CD14-positive monocyte (primary cell): Measurements from ENCODE around the gene CFHR4. TPM values are rescaled to one million over a fixed set of nuclear protein-coding genes. Genes with fewer than 3 reads are reported as not detected.
A peak's percentile ranks its signal among the peaks of the same experiment; 100 is the strongest.
"Not testable (repeated sequence)": the region's sequence is repeated elsewhere in the genome, so short reads cannot be mapped to it uniquely, and the experiment has no call there.

Experiments
- DNase-seq, 3 donors: peaks; one replicate each; pipeline ENCODE4 v3.0.0-alpha.2; 2011 to 2022
- H2AFZ ChIP-seq: 2 replicates; pipeline ENCODE4 v1.6.0; 2012; ENCODE audit warnings: mild to moderate bottlenecking, low read depth, low read length, inconsistent platforms; ENCODE audit not compliant: insufficient read depth, poor library complexity, severe bottlenecking
- H3K27ac ChIP-seq, 2 donors: 1 replicate in 1 of 2; 2 replicates in 1 of 2; pipeline ENCODE4 v1.5.1; 2012 to 2013; ENCODE audit warnings: low read length in 2 of 2, control low read depth in 1 of 2, inconsistent platforms in 1 of 2, low read depth in 1 of 2, mild to moderate bottlenecking in 1 of 2
- H3K27me3 ChIP-seq, 2 donors: one replicate each; pipeline versions ENCODE4 v1.6.0 to v1.6.1; 2011 to 2013; ENCODE audit warnings: low read length in 2 of 2; ENCODE audit not compliant: control insufficient read depth in 2 of 2, insufficient read depth in 2 of 2
- H3K36me3 ChIP-seq, 2 donors: replicated peaks in 1 of 2; 1 replicate in 1 of 2; 2 replicates in 1 of 2; pipeline versions ENCODE4 v1.5.1 to v1.6.1; 2012 to 2013; ENCODE audit warnings: low read length in 2 of 2, control low read depth in 1 of 2, inconsistent platforms in 1 of 2, mild to moderate bottlenecking in 1 of 2; ENCODE audit not compliant: insufficient read depth in 2 of 2, control insufficient read depth in 1 of 2
- H3K4me1 ChIP-seq, 2 donors: 1 replicate in 1 of 2; 2 replicates in 1 of 2; pipeline versions ENCODE4 v1.5.1 to v1.6.1; 2012 to 2013; ENCODE audit warnings: low read length in 2 of 2, control low read depth in 1 of 2, inconsistent platforms in 1 of 2, mild to moderate bottlenecking in 1 of 2, moderate library complexity in 1 of 2; ENCODE audit not compliant: insufficient read depth in 2 of 2, control insufficient read depth in 1 of 2
- H3K4me2 ChIP-seq: replicated peaks from 2 replicates; pipeline ENCODE3; 2012; ENCODE audit warnings: low read length, moderate library complexity, mild to moderate bottlenecking; ENCODE audit not compliant: poor library complexity, severe bottlenecking; ENCODE audit errors: extremely low read depth
- H3K4me3 ChIP-seq, 3 experiments: fragments of 200-600 bp in 1 of 3; sonication (generic) in 1 of 3; replicated peaks in 1 of 3; 1 replicate in 2 of 3; 2 replicates in 1 of 3; pipeline ENCODE4 v1.5.1; 2011 to 2013; ENCODE audit warnings: low read length in 3 of 3, mild to moderate bottlenecking in 3 of 3, control low read depth in 2 of 3, low read depth in 2 of 3, inconsistent platforms in 1 of 3, moderate library complexity in 1 of 3
- H3K79me2 ChIP-seq: 2 replicates; pipeline ENCODE4 v1.6.0; 2012; ENCODE audit warnings: mild to moderate bottlenecking, control low read depth, inconsistent platforms, low read length, moderate library complexity; ENCODE audit not compliant: insufficient read depth
- H3K9ac ChIP-seq: 2 replicates; pipeline ENCODE4 v1.6.0; 2017; ENCODE audit warnings: low read length, mild to moderate bottlenecking; ENCODE audit not compliant: insufficient read depth, poor library complexity, severe bottlenecking
- H3K9me3 ChIP-seq, 2 donors: replicated peaks in 1 of 2; 1 replicate in 1 of 2; 2 replicates in 1 of 2; pipeline versions ENCODE4 v1.5.1 to v1.6.1; 2012 to 2013; ENCODE audit warnings: low read length in 2 of 2, control low read depth in 1 of 2; ENCODE audit not compliant: control insufficient read depth in 1 of 2, insufficient read depth in 1 of 2
- H4K20me1 ChIP-seq: 2 replicates; pipeline ENCODE4 v1.6.0; 2012; ENCODE audit warnings: mild to moderate bottlenecking, low read length, control low read depth, moderate library complexity; ENCODE audit not compliant: insufficient read depth
- H3K27ac Mint-ChIP-seq, 7 donors: one replicate each; pipeline ENCODE4 v1.8.0; 2020; ENCODE audit warnings: mild to moderate bottlenecking in 7 of 7, mixed read lengths in 7 of 7, moderate library complexity in 6 of 7, inconsistent platforms in 2 of 7
- H3K27me3 Mint-ChIP-seq, 3 donors: one replicate each; pipeline ENCODE4 v1.8.0; 2021 to 2022; ENCODE audit warnings: low read depth in 3 of 3, mild to moderate bottlenecking in 3 of 3, mixed read lengths in 3 of 3, moderate library complexity in 3 of 3, inconsistent platforms in 1 of 3
- H3K36me3 Mint-ChIP-seq, 2 donors: one replicate each; pipeline ENCODE4 v1.8.0; 2020; ENCODE audit warnings: mixed read lengths in 2 of 2, inconsistent platforms in 1 of 2, mild to moderate bottlenecking in 1 of 2
- H3K4me1 Mint-ChIP-seq: one replicate; pipeline ENCODE4 v1.8.0; 2020; ENCODE audit warnings: mild to moderate bottlenecking, mixed read lengths
- H3K4me3 Mint-ChIP-seq, 2 donors: one replicate each; pipeline ENCODE4 v1.8.0; 2020; ENCODE audit warnings: mild to moderate bottlenecking in 2 of 2, mixed read lengths in 2 of 2, moderate library complexity in 1 of 2
- H3K9me3 Mint-ChIP-seq, 7 donors: one replicate each; pipeline ENCODE4 v1.8.0; 2020 to 2022; ENCODE audit warnings: mixed read lengths in 7 of 7, mild to moderate bottlenecking in 6 of 7, moderate library complexity in 6 of 7, inconsistent platforms in 2 of 7
- WGBS: methylation state at CpG from one replicate; pipeline ENCODE4 v1.1.5; 2013; ENCODE audit warnings: missing lambda C conversion rate; ENCODE audit not compliant: insufficient coverage; 5-methylcytosine and 5-hydroxymethylcytosine counted together
- intact Hi-C, 2 donors: fragments of 100-400 bp; cut with micrococcal nuclease; formaldehyde crosslinking; loops; one replicate each; pipeline versions ENCODE4 v1.15.0 to v1.15.1; 2023
- polyA plus RNA-seq, 3 donors: library from polyadenylated mRNA; depleted of rRNA in 1 of 3; unstranded in 2 of 3; stranded (reverse) in 1 of 3; fragments of 300-500 nt in 2 of 3; fragments of >200 nt in 1 of 3; fragmentation: Illumina TruSeq in 2 of 3; gene quantifications; 1 replicate in 2 of 3; 2 replicates in 1 of 3; pipeline ENCODE4 v1.2.3, GENCODE V29; 2012 to 2021
- TF ChIP-seq, protein P1 (sequence below): fragments of 200-600 bp; IDR thresholded peaks from one replicate; pipeline ENCODE4 v1.8.0; 2022; ENCODE audit warnings: antibody characterized with exemption, mild to moderate bottlenecking

CFHR4 gene
- polyA plus RNA-seq, 3 donors: not detected

GRCh38 chr1:196877964-196878363, 9.9 kb upstream of the CFHR4 start:
- Histone ChIP-seq H3K4me3 (no peak overlapping the region), H3K27me3 (peaks cover 0 to 8% of the 10 kb centered on the region in 2 donors), H3K9me3 (no peaks in the 10 kb centered on the region), H3K27ac (no peak overlapping the region), H3K4me2 (no peak overlapping the region), H3K79me2 (no peaks in the 10 kb centered on the region), H3K36me3 (no peaks in the 10 kb centered on the region), H2AFZ (no peak overlapping the region), H3K4me1 (no peaks in the 10 kb centered on the region), H3K9ac (no peak overlapping the region), H4K20me1 (no peaks in the 10 kb centered on the region)
- Mint-ChIP-seq H3K9me3 (peaks cover 0 to 8% (median 2%) of the 10 kb centered on the region in 7 donors), H3K27ac (no peak overlapping the region), H3K36me3 (no peaks in the 10 kb centered on the region), H3K4me3 (peak overlapping the region in 1 of 2 donors; percentile 12), H3K4me1 (no peaks in the 10 kb centered on the region), H3K27me3 (peaks cover 3 to 7% (median 6%) of the 10 kb centered on the region in 3 donors)
- TF ChIP-seq, protein P1, sequence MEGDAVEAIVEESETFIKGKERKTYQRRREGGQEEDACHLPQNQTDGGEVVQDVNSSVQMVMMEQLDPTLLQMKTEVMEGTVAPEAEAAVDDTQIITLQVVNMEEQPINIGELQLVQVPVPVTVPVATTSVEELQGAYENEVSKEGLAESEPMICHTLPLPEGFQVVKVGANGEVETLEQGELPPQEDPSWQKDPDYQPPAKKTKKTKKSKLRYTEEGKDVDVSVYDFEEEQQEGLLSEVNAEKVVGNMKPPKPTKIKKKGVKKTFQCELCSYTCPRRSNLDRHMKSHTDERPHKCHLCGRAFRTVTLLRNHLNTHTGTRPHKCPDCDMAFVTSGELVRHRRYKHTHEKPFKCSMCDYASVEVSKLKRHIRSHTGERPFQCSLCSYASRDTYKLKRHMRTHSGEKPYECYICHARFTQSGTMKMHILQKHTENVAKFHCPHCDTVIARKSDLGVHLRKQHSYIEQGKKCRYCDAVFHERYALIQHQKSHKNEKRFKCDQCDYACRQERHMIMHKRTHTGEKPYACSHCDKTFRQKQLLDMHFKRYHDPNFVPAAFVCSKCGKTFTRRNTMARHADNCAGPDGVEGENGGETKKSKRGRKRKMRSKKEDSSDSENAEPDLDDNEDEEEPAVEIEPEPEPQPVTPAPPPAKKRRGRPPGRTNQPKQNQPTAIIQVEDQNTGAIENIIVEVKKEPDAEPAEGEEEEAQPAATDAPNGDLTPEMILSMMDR: no peak
- no peak for DNase-seq
- WGBS: 14% methylated on average over 22 of the region's 29 CpGs
- intact Hi-C loops: no loop called here

DNA sequence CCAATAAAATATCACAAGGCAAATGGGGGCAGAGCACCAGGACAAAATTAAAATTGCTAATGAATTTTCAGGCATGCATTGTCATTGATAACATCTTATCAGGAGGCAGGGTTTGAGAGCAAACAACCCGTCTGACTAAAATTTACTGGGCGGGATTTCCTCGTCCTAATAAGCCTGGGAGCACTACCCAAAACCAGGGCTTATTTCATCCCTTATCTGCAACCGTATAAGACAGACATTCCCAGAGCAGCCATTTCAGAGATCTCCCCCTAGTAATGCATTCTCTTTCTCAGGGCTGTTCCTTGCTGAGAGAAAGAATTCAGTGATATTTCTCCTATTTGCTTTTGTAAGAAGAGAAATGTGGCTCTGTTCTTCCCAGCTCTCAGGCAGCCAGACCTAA, 1.3 kb upstream of the CFHR4 start:
- H3K4me3 Mint-ChIP-seq, H3K36me3 Mint-ChIP-seq, DNase-seq, H3K9ac ChIP-seq, H3K36me3 ChIP-seq, H3K27me3 Mint-ChIP-seq, H3K27ac ChIP-seq, H3K27ac Mint-ChIP-seq, H3K4me2 ChIP-seq, H3K9me3 ChIP-seq, H2AFZ ChIP-seq, H3K4me3 ChIP-seq, H4K20me1 ChIP-seq, H3K4me1 ChIP-seq, H3K4me1 Mint-ChIP-seq, H3K9me3 Mint-ChIP-seq, intact Hi-C loops, H3K79me2 ChIP-seq, H3K27me3 ChIP-seq: not testable (repeated sequence)
- 100% methylated on average over 4 of the region's 4 CpGs for WGBS
